ENCODE data around the gene FBXW11. TPM values are rescaled to one million over a fixed set of nuclear protein-coding genes. Genes with fewer than 3 reads are reported as not detected.

FBXW11 gene
- total RNA-seq, 1 experiment from 2014 or later: 46.3 TPM

- Mint-ChIP-seq H3K27ac (ENCODE audit: unreplicated experiment) (no peak overlapping the region), H3K4me3 (ENCODE audit: unreplicated experiment) (no peak overlapping the region), H3K9me3 (ENCODE audit: unreplicated experiment) (no peaks in the 10 kb centered on the region), H3K27me3 (ENCODE audit: insufficient read depth, unreplicated experiment) (no peaks in the 10 kb centered on the region), H3K4me1 (ENCODE audit: low read depth, unreplicated experiment) (no peaks in the 10 kb centered on the region), H3K36me3 (ENCODE audit: insufficient read depth, unreplicated experiment) (peaks cover 12% of the 10 kb centered on the region)
- H3K36me3 ChIP-seq (ENCODE audit: control insufficient read depth, insufficient read depth, low read length): no peaks in the 10 kb centered on the region; the same call in 1 of the 2 replicates
- ChIA-PET POLR2A (no interaction called here), CTCF (no interaction called here)
- no peaks in the 10 kb centered on the region for H3K4me1 ChIP-seq
- intact Hi-C loops (cut with micrococcal nuclease; ENCODE audit: unreplicated experiment): no loop called here
- no peaks in the 10 kb centered on the region for H3K9me3 ChIP-seq
- BruUV-seq (replicated peaks): no TSS peak
- H3K27me3 ChIP-seq (replicated peaks; ENCODE audit: control insufficient read depth, insufficient read depth, low read length): no peaks in the 10 kb centered on the region
- H3K4me3 ChIP-seq (ENCODE audit: low read depth, low read length): no peak overlapping the region
- TF ChIP-seq CTCF (IDR thresholded peaks at IDR 0.05; ENCODE audit: insufficient read depth in 1 of 2, low read depth in 1 of 2, low read length in 1 of 2, severe bottlenecking in 1 of 2, unreplicated experiment in 1 of 2): no peak
- DNase-seq: no peak
Measured at GRCh38 chr5:171841984-171842776, 164.3 kb downstream of the FBXW11 start.

GRCh38 chr5:171840711-171841522 lies 165.5 kb downstream of the FBXW11 start:
- no peak for TF ChIP-seq CTCF (IDR thresholded peaks at IDR 0.05; ENCODE audit: insufficient read depth in 1 of 2, low read depth in 1 of 2, low read length in 1 of 2, severe bottlenecking in 1 of 2, unreplicated experiment in 1 of 2)
- Histone ChIP-seq H3K4me3 (ENCODE audit: low read depth, low read length) (no peak overlapping the region), H3K9me3 (no peaks in the 10 kb centered on the region), H3K36me3 (ENCODE audit: control insufficient read depth, insufficient read depth, low read length) (no peaks in the 10 kb centered on the region; the same call in 1 of the 2 replicates), H3K4me1 (no peaks in the 10 kb centered on the region), H3K27me3 (replicated peaks; ENCODE audit: control insufficient read depth, insufficient read depth, low read length) (no peaks in the 10 kb centered on the region)
- ChIA-PET POLR2A (no interaction called here), CTCF (no interaction called here)
- no peaks in the 10 kb centered on the region for H3K9me3 Mint-ChIP-seq (ENCODE audit: unreplicated experiment)
- no peaks in the 10 kb centered on the region for H3K27me3 Mint-ChIP-seq (ENCODE audit: insufficient read depth, unreplicated experiment)
- no peak overlapping the region for H3K27ac Mint-ChIP-seq (ENCODE audit: unreplicated experiment)
- intact Hi-C loops (cut with micrococcal nuclease; ENCODE audit: unreplicated experiment): no loop called here
- no peaks in the 10 kb centered on the region for H3K4me1 Mint-ChIP-seq (ENCODE audit: low read depth, unreplicated experiment)
- peaks cover 9% of the 10 kb centered on the region for H3K36me3 Mint-ChIP-seq (ENCODE audit: insufficient read depth, unreplicated experiment)
- H3K4me3 Mint-ChIP-seq (ENCODE audit: unreplicated experiment): no peak overlapping the region
- no peak for DNase-seq
- BruUV-seq (replicated peaks): no TSS peak

GRCh38 chr5:171840066-171840465 lies 166.4 kb downstream of the FBXW11 start:
- Histone ChIP-seq H3K4me3 (ENCODE audit: low read depth, low read length) (no peak overlapping the region), H3K36me3 (ENCODE audit: control insufficient read depth, insufficient read depth, low read length) (no peaks in the 10 kb centered on the region; the same call in 1 of the 2 replicates), H3K9me3 (no peaks in the 10 kb centered on the region), H3K27me3 (replicated peaks; ENCODE audit: control insufficient read depth, insufficient read depth, low read length) (no peaks in the 10 kb centered on the region), H3K4me1 (no peaks in the 10 kb centered on the region)
- no peak for DNase-seq
- POLR2A ChIA-PET: no interaction called here
- H3K27me3 Mint-ChIP-seq (ENCODE audit: insufficient read depth, unreplicated experiment): no peaks in the 10 kb centered on the region
- no peak for TF ChIP-seq CTCF (IDR thresholded peaks at IDR 0.05; ENCODE audit: insufficient read depth in 1 of 2, low read depth in 1 of 2, low read length in 1 of 2, severe bottlenecking in 1 of 2, unreplicated experiment in 1 of 2)
- no peaks in the 10 kb centered on the region for H3K4me1 Mint-ChIP-seq (ENCODE audit: low read depth, unreplicated experiment)
- no peak overlapping the region for H3K4me3 Mint-ChIP-seq (ENCODE audit: unreplicated experiment)
- peaks cover 9% of the 10 kb centered on the region for H3K36me3 Mint-ChIP-seq (ENCODE audit: insufficient read depth, unreplicated experiment)
- no peak overlapping the region for H3K27ac Mint-ChIP-seq (ENCODE audit: unreplicated experiment)
- H3K9me3 Mint-ChIP-seq (ENCODE audit: unreplicated experiment): no peaks in the 10 kb centered on the region
- intact Hi-C loops (cut with micrococcal nuclease; ENCODE audit: unreplicated experiment): no loop called here
- CTCF ChIA-PET: no interaction called here
- no TSS peak for BruUV-seq (replicated peaks)
